Endometrium (tissue), 2 donors: ENCODE results near the gene RPL41.
"Not testable (repeated sequence)": the region's sequence is repeated elsewhere in the genome, so short reads cannot be mapped to it uniquely, and the experiment has no call there.

Experiments used
- FAIRE-seq: peaks from 2 replicates; lab custom pipeline; 2012; peaks lifted over from hg19 to GRCh38; lab: Jason Lieb, UNC
- donor health status: control.
- donor health status: control.

RPL41 gene

DNA sequence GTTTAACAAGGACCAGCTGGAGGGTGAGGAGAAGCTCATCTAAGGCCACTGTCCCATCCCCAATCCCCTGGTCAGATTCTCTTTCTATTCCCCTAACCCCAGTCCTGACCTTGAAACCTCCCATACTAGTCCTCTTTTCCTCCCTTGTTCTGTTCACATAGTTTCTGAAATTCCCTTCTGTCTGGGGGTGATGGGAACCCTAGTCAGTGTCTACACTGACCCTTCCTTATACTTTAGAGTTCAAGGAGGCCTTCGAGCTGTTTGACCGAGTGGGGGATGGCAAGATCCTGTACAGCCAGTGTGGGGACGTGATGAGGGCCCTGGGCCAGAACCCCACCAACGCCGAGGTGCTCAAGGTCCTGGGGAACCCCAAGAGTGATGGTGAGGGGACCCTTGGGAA is 38.4 kb downstream of the RPL41 start:
- FAIRE-seq = no peak

DNA sequence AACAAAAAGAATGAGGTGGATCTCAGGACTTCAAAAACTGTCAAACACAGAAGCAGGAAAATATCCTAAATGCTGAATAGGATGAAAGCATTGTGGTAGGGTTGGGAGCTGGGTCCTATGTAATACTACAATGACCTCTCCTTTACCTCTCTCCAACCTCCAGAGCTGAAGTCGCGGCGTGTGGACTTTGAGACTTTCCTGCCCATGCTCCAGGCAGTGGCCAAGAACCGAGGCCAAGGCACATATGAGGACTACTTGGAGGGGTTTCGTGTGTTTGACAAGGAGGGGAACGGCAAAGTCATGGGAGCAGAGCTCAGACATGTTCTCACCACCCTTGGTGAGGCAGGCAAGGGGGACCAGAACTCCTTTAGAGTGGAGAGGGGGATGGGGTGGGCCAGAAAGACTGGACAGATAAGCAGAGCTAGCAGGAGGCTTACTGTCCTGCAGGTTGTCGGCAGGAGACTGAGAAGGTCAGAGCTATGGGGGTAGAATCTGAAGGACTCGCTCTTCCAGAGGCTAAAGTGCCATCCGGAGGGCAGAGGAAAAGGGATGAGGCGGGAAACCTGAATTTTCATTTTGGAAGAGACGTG is 38.9 kb downstream of the RPL41 start:
- no peak for FAIRE-seq

DNA sequence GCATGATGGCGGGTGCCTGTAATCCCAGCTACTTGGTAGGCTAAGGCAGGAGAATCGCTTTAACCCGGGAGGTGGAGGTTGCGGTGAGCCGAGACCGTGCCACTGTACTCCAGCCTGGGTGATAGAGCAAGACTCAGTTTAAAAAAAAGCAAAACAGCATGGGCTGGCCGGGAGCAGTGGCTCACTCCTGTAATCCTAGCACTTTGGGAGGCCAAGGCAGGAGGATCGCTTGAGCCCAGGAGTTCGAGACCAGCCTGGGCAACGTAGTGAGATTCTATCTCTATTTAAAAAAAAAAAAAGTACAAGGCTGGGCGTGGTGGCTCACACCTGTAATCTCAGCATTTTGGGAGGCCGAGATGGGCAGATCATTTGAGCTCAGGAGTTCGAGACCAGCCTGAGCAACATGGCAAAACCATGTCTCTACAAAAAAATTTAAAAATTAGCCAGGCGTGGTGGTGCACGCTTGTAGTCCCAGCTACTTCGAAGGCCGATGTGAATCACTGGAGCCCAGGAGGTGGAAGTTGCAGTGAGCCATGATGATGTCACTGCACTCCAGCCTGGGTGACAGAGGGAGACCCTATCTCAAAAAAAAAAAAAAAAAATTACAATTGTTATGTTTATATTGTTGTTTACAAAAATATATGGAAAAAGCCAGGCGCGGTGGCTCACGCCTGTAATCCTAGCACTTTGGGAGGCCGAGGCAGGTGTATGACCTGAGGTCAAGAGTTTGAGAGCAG is 40.2 kb downstream of the RPL41 start:
- FAIRE-seq = not testable (repeated sequence)

DNA sequence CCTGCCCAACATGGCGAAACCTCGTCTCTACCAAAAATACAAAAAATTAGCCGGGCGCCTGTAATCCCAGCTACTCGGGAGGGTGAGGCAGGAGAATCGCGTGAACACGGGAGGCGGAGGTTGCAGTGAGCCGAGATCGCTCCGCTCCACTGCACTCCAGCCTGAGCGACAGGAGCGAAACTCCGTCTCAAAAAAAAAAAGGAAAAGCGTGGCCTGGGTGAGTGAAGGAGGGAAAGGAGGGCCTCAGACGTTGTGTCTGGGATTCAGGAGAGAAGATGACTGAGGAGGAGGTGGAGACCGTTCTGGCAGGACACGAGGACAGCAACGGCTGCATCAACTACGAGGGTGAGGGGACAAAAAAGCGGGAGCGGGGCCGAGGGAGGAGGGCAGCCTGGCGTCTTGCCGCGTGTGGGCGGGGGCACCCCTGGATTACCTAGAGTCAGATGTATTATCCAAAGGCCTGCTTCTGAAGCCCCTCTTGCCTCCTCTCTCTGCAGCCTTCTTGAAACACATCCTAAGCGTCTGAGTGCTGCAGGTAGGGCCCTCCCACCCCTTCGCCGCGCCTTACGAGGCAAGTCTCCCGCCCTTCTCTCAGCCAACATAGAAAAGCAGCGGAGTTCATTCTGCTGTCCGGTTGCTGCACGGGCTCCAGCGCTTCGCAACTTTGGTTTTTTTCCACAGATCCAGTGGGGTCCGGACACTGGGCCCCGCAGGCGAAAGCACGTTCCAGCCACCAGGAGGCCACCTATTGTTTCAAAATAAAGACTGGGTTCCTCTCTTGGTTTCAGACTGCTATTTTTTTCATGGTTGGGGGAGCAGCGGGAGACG is 41.0 kb downstream of the RPL41 start:
- no peak for FAIRE-seq

DNA sequence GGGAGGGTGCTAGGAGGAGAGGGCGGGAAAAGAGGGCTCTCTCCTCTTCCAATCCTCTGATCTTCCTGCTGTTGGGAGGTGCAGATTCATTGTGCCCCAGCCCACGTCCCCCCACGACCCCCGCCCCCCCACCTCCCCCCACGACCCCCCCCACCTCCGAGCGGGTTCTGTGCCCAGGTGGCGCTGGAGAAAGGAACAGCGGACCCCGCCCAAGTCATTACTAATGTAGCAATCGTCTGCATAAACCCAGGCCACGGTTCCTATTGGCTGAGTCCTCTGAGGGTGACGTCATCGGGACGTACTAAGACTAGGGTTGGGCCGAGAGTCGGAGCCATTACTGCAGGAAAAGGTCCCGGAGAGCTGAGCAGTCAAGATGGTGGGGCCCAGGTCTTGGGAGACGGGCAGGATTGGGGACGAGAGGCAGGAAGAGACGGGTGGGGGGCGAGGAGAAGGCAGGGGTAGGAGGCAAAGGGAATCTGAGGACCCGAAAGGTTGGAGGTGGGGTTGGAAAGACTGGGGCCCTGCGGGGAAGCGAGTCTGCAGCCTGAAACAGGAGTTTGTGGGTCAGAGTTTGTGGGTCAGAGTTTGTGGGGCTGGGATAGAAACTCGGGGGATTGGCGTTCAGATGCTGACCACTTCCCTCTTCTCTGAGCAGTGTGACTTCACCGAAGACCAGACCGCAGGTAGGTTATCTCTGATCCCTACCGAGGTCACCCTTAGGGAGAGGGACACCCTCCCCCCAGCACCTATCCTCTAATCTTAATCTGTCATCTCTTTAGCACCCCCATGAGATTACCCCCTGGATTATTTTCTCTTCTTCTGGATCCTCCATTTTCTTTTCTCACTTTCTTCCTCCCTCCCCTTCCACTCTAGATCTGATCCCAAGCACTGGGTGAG is 41.8 kb downstream of the RPL41 start, which contains the start of gene MYL6:
TSS of gene MYL6 (plus strand) at position 331 of the 897 bp plus-strand sequence. CDS start at position 374, 43 bp downstream.
- no peak for FAIRE-seq

DNA sequence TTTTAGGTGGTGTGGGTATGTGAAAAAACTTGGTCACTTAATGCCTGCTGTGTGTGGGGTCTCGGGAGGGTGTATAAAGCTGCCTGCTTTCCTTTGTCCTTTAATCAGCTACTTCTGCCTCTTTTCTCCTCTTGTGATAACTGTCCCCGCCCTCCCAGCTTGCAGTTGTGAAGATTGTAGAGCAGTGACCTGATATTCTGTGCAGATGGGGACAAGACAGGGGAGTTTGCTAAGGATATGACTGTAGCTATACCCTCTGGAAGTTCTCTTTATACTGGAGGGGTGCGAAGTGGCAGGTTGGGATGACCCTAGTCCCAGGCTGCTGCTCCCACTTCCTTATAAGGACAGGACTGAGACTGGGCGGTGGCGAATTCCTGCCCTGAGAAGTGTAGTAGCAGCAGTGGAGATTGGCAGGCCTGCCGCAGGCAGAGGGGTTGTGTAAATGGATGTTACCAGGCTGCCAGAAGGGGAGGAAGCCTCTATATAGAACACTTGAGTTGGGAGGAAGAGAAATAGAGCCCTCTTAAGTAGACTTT is 42.6 kb downstream of the RPL41 start:
- FAIRE-seq = no peak

DNA sequence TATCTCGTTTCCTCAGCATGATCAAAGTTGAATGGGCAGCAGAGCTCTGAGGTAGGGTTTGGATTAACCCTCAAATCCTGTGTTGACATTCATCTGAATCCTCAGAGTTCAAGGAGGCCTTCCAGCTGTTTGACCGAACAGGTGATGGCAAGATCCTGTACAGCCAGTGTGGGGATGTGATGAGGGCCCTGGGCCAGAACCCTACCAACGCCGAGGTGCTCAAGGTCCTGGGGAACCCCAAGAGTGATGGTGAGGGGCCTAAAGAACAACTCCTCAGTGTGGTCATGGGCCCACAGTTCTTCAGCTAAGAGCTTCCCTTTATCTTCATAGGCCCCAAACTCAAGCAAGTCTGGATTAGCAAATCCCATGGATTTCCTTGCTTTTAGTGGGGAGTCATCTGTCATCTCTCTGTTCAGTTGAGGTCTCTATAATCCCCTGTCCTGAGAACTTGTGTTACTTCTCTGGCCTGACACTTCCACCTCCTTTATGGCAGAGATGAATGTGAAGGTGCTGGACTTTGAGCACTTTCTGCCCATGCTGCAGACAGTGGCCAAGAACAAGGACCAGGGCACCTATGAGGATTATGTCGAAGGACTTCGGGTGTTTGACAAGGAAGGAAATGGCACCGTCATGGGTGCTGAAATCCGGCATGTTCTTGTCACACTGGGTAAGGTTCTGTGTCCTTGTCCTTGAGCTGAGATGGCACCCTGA is 43.2 kb downstream of the RPL41 start:
- no peak for FAIRE-seq

DNA sequence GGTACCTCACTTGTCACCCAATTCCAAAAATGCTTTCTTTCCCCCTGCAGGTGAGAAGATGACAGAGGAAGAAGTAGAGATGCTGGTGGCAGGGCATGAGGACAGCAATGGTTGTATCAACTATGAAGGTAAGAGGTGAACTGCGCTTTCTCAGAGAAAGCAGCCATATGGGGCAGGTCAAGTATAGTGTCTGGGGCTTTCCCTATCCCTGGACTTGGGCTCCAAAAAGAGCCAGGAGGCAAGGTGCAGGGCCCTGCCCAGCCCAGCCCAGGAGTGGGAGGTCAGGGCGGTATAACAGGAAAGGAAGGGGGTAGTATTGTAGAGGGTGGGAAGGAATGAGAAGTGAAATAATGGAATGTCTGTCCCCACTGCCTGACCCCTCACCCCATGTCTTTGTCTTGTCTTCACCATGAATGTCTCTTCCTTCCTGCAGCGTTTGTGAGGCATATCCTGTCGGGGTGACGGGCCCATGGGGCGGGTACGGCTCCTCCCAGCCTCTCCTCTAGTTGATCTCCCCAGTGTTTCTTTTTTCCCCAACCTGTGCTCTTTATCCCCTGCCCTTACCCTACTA is 43.8 kb downstream of the RPL41 start:
- no peak for FAIRE-seq

DNA sequence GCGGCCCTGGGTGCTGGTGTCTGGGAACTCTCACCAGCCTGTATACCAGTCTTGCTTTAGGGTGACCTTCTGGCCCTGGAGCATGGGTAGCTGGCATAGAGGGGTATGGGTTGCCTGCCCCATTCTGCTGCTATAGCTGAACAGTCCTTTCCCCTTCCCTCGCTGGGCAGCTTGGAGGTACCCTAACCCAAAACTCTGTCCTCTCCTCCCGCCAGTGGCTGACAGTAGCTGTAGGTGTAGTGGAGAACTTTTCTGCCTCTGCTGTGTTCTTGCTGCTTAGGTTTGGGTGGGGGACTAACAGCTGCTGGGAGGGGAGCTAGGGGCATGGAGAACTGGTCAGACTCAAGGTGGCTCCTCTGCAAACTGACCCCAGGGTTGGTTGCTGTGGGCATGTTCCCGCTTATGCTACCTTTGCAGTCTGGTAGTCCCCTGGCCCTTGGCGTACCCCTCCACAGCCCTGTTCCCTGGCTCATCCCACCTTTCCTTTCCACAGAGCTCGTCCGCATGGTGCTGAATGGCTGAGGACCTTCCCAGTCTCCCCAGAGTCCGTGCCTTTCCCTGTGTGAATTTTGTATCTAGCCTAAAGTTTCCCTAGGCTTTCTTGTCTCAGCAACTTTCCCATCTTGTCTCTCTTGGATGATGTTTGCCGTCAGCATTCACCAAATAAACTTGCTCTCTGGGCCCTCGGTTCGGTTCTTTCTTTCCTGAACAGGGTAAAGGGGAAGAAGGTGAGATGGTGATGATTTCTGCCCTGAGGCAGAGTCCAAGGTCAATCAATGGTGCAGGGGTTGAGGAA is 44.7 kb downstream of the RPL41 start:
- FAIRE-seq = no peak

DNA sequence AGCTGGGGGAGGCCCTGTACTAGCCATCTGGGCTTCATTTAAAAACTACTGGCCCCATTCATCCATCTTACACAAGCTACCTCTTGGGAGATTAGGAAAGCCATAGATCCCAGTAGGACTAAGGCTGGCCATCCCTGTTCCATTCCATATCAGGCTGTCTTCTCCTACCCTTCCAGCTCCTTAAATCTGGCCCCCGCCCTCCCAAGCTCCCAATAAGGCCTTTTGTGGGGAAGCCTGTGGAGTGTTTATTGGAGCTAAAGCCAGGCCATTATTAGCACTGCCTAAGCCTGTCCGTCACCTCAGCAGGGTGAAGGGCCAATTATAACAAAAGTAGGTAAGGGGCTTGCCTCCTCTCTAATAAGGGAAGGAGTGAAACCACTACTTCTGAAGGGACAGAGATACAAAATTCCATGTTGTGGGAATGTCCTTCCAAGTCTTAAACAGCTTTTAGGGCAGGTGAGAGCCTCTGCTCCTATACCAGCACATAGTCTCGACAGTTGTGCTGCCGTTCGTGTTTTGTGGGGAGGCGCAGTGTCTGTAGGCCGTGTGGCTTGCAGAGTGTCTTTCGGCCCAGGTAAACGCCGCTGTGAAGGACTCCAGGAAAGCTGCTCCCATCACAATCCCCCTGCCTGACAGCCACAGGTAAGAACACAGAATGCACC is 45.4 kb downstream of the RPL41 start:
- FAIRE-seq = no peak

DNA sequence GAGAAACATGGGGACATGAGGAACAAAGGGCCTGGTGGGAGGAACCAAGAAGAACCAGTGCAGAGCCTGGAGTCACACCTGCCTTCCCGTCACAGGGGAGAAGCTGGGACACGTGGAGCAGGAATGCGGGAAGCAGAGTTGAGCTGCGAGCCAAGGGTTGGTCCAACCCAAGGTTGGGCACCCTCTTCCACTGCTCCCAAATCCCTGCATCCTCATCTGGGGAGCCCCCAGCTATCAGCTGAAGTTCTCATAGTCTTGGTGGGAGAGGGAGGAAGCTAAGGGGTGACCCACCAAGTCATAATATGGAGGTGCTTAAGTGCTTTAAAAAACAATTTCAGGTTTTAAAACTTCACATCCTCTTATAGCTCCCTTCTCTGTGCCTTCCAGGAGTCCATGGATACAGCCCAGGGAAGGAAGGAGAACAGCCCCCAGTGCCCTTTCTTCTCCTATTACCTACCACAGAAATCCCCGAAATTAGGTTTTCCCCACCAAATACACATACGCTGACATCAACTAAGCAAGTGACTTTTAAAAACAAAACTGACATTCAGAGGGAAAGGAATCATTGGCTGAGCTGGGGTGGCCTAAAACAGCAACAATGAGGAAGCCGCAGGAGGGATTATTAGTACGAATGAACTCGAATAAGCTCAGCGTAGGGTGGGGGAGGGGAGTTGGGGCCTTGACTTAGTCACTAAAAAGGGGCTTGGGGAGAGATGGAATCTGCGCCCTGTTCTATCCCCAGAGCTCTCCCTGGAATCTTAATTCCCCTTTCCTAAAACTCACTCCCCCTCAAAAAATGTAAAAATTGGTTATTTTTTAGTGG is 46.2 kb downstream of the RPL41 start:
- no peak for FAIRE-seq

DNA sequence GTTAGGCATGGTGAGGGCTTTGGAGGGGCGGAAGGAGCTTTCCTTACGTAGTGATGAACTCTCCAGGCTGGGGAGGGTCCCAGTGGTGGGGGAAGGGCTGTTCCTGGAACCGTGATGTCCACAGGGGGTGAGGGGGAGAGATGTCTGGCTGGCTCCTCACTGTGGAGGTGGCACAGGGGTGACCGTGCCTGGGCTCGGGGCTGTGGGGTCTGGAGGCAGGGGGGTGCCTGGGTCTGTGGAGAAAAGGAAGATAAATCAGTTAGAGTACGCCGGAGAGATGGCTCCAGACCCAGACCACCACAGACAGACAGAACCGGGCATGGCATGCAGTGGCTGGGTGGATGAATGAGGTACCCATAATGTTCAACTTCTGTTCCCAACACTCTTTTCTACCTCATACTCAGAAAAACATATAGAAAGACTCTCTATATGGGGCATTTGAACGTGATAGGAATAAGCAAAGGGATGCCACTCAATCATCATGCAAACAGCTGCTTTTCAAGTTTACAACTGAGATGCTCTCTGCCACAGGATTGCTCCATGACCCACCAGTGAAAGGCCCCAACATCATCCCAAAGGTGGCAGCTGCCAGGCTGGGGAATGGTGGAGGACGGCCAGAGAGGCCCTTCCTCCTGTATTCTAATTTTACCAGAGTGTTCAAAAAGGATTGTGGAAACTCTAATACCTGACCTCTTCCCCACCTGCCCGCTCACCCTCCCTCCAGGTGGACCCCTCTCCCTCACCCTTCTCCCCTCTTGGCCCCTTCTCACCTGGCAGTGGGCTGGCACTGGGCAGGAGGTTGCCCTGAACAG is 47.3 kb downstream of the RPL41 start:
- FAIRE-seq = no peak

DNA sequence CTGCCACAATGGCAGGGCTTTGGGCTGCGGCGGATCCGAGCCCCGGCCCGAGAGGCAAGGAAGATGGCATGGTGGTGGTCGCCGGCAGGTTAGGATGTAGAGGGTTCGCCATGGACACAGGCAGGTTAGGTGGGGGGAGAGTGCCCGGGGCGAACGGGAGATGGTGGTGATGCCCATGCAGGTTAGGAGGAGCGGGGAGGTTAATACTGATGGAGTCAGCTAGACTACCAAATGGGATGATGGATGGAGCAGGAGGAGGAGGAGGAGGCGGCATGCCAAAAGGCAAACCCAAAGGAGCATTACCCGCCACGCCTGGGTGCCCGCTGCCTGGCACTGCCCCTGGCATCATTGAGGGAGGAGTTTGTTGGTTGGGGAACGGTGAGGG is 47.9 kb downstream of the RPL41 start:
- no peak for FAIRE-seq

DNA sequence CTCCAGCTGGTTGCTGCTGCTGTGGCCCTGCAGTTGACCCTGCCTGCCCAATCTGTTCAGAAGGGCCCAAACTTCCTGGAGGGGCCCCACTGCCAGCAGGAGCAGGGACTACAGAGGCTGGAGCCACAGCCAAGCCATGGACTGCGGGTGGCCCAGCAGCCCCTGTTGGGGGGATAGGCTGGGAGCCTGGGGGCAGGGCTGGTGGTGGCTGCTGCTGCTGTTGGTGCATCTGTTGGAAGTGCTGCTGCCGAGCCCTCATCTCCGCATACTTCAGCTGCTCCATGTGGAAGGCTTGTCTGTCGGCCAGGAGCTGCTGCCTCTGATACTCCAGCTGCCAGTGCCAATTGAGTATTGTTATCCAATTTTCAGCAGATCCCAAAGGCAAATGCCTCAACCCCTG is 48.9 kb downstream of the RPL41 start:
- FAIRE-seq = no peak
